ENCODE data around the gene CAPG.
"Not testable (repeated sequence)": the region's sequence is repeated elsewhere in the genome, so short reads cannot be mapped to it uniquely, and the experiment has no call there.

CAPG gene

DNA sequence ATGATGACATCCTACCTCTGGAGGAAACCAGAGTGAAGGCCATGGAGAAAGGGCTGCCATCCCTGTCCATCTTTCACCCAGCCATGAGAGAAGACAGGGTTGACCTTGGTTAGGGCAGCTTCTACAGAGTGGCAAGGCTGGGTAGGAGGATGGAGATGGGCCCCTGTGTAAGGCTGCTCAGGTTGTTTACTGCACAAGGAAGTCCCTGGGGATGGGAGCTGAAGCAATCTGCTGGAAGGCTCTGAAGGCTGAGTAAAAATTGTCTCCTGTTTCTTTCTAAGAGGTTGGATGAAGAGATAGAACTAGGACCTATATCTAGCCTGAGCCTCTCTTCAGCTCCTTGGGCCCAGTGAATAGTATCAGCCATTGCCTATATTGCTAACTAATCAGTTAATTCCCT is 41.2 kb downstream of the CAPG start:
- FAIRE-seq (no peak), DNase-seq (ENCODE audit: insufficient read length, low spot score) (no peak)

GRCh38 chr2:85367180-85367579 is 43.0 kb downstream of the CAPG start:
- no peak for DNase-seq (ENCODE audit: insufficient read length, low spot score)
- no peak for FAIRE-seq

DNA sequence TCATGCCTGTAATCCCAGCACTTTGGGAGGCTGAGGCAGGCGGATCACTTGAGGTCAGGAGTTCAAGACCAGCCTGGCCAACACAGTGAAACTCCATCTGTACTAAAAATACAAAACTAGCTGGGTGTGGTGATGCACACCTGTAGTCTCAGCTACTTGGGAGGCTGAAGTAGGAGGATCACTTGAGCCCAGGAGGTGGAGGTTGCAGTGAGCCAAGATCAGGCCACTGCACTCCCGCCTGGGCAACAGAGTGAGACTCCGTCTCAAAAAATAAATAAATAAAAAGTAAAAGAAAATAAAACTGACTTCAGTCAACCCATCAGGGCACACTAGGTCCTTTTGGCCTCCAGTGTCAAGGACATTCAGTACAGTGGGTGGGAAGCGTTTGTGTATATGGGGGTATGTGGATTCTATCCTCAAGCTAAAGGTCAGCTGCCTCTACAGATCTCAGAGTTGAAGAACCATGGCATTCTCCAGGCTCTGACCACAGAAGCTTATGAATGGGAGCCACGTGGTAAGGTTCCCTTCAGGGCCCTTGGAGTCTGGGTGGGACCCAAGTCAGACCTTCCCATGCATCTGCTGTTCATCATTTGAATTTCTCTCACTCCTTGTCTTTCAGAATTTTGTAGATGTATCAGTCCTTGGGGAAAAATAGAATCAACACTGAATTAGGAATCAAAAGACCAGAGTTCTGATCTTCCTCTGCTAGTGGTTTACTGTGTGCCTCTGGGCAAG is 47.3 kb downstream of the CAPG start:
- FAIRE-seq, result not testable (repeated sequence)

DNA sequence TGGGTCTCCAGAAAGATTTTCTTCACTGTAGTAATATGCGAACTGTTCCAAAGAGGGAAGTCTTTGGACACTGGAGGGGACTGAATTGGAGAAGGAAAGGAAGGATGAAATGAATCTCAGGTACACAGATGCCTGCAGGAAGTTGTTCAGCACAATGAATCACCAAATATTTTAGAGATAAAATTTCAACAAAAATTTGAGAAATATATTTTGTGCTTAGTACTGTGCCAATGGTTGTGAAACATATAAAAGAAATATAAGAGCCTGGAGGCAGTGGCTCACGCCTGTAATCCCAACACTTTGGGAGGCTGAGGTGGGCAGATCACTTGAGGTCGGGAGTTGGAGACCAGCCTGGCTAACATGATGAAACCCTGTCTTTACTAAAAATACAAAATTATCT is 52.4 kb downstream of the CAPG start:
- no peak for DNase-seq (ENCODE audit: insufficient read length, low spot score)
- FAIRE-seq, result no peak

More for the DNA sequence above, 47.3 kb downstream of the CAPG start:
- not testable (repeated sequence) for DNase-seq (ENCODE audit: insufficient read length, low spot score)

GRCh38 chr2:85356186-85356585 is 54.0 kb downstream of the CAPG start:
- no peak for FAIRE-seq
- no peak for DNase-seq (ENCODE audit: insufficient read length, low spot score)

GRCh38 chr2:85355521-85355920 is 54.6 kb downstream of the CAPG start:
- DNase-seq (ENCODE audit: insufficient read length, low spot score) (no peak), FAIRE-seq (no peak)

DNA sequence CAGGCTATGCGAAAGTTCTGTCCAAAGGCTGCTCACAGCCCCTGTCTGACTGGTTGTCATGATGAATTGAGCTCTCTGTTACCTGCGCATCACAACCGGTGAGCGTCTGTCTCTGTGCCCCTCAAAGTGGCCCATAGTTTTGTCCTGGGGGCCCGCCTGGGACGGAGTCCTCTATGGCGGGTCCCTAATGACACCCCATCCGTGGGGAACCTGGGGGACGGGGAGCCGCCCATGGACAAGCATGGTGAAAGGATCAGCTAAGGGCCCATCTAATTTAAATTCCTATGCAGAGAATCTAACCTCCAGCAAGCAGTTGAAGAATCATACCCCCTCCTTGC is 55.1 kb downstream of the CAPG start:
- no peak for DNase-seq (ENCODE audit: insufficient read length, low spot score)
- FAIRE-seq, result no peak

- DNase-seq (ENCODE audit: insufficient read length, low spot score) (peak; percentile 99), FAIRE-seq (peak; percentile 90)
Observed at GRCh38 chr2:85354286-85355072, 55.7 kb downstream of the CAPG start, which contains the start of the genes ELMOD3 and RETSAT. Gene ELMOD3 (plus strand): TSS chr2:85354769. CDS start chr2:85357199, 2,430 bp downstream. Gene RETSAT (minus strand): TSS chr2:85354528. CDS start chr2:85354507, 21 bp downstream.

DNA sequence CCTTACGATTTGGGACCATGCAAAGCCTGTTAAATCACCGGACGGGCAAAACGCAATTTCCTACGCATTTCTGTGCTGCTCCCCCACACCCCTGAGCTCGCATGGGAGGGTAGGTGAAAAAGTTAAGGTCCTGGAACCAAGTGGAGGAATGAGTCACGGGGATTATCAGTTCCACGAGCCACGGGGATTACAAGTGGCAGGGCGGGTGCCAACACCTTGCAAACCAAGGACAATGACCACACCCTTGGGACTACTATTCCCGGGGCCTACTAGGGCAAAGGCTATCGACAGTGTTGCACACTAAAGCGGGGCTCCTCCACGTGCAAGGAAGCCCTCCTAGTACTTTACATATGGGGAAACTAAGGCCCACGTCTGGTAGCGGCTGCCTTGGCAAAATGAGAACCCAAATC is 56.3 kb downstream of the CAPG start:
- no peak for FAIRE-seq
- DNase-seq (ENCODE audit: insufficient read length, low spot score), result peak; percentile 36

DNA sequence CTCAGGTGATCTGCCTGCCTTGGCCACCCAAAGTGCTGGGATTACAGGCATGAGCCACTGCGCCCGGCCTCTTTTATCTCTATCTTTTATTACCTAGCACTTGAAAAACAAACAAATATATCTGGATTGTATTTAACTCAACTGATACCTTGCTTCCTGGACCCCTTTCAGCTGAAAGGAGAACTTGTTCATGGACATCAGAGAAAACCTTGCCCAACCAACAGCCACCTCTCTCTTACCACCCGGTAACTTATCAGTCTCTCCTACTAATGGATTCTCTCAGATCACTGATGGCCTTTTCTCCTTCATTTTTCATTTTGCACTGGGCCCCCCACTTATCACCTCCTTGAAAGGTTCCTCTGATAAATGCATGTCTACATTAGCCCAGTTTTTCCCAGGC is 62.6 kb downstream of the CAPG start:
- DNase-seq (ENCODE audit: insufficient read length, low spot score) (no peak), FAIRE-seq (no peak)

All from HTR-8/SVneo (cell line).